Fibroblast of the conjunctiva (primary cell): ENCODE data around the gene FMN1.

Experiments
- DNase-seq: peaks from one replicate; pipeline ENCODE4 v3.0.0-alpha.2; 2010; ENCODE audit warnings: low read depth

FMN1 gene

GRCh38 chr15:33119865-33120264 is 74.6 kb downstream of the FMN1 start:
- DNase-seq, result no peak

DNA sequence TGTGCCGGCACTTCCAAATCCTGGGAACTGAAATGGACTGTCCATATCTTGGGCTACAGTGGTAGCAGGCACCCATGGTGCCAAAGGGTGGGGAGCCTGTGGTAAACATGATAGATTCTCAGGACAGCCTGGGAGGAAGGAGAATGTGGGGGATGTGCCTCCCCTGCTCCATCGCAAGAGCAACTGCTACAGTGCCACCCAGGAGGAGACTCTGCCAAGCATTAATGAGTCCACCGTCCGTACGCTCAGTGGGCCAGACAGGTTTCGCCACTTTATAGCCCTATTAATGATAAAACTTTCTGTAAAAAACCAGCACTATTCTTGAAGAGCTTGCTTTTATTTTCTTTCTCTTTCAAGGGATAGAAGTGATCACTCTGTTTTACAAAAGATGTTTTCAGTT is 75.2 kb downstream of the FMN1 start:
- no peak for DNase-seq

DNA sequence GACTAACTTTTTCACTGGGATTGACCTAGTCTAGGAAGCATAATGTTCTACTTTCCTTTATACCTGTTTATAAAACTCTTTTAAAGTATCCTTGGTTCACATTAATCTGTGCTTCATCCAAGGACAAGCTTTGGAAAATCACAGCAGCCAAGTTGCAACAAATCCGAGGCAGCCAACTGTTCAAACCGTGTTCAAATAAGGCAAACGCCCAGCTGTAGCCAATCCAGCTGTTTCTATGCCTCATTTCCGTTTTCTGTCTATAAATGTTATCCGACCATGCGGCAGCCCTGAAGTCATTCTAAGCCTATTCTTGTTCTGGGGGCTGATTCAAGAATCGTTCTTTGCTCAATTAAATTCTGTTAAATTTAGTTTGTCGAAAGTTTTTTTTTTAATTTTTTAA is 78.3 kb downstream of the FMN1 start:
- no peak for DNase-seq

DNA sequence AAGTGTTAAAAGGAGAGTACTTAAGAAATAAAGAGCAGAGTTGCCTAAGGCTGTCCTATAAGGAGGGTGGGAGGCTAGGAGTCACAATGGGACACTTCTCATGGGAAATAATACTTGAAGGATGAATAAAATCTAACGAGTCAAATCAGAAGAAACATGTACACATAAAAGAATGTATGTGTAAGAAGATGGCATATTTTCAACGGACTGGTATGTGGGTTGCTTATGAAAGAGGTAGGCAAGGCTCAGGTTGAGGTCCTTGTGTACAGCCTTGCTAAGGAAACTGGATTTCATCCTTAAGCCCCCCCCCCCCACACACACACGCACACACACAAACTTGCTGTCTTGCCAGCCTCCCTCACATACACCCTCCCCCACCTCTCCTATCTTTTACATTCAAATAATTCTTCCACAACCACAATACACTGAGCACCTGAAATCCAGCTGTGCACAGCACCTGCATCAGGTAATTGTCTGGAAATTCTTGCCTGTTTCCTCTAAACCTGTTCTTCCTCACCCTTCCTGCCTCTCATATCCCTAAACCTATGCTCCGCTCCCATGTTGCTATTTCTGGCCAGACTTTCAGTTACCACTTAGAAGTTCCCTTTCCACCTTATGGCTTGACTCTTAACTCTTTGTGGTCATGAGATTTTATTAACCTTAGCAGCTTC is 79.2 kb downstream of the FMN1 start:
- no peak for DNase-seq

- no peak for DNase-seq
Observed at GRCh38 chr15:33114374-33114717, 80.2 kb downstream of the FMN1 start.

DNA sequence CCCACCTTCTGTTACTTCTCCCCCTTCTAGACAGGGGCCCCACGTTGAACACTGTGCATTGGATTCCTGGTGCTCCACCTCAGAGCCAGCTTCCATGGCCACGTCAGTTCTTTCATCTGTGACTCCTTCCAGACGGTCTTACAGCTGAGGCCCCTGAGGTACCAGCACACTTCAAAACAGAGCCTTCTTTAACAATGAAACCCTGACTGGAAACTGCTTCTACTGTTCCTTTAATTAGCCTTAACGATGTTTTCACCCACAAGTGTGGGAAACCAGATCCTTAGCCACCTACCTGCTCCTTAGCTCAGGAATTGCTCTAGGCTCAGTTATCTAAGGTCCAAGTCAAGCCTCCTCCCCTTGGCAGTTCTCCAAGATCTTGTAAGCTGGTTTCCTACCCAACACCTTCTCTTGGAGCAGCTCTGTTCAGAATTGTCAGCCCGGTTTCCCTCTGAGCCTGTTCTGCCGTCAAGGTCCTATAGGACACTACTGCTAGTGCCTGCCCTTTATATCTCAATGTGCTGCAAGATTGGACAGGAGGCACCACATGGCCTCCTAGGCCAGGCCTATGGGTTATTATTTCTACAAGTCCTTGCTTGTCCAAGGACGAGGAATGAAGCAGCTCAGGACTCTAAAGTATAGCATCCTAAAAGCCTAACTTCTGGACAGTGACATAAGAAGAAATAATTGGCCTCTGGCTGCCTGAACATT is 80.7 kb downstream of the FMN1 start:
- no peak for DNase-seq

DNA sequence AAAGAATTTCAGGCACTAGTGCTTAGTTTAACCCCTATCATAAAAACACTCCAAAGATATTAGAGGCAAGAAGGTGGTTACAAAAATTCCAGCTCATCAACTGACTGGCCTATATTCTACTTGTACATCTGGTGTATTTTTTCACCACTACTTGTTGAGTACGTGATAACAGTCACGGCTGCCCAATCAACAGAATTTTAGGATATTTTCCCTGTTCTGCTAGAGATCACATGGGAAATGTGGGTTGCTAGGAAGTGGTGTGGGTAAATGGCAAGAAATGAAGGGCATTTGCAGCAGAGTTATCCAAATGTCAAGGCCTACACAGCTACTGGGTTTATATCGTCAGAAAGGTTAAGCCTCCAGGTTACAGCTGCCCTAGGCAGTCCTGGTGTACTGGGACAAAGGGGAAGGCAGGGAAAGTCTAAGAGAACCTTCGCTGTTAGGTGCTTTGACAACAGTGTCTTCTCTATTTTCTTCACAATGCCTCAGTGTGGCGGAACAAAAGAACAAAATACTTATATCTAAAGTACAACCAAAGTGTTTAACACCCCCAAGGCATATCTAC is 81.9 kb downstream of the FMN1 start:
- DNase-seq, result no peak

DNA sequence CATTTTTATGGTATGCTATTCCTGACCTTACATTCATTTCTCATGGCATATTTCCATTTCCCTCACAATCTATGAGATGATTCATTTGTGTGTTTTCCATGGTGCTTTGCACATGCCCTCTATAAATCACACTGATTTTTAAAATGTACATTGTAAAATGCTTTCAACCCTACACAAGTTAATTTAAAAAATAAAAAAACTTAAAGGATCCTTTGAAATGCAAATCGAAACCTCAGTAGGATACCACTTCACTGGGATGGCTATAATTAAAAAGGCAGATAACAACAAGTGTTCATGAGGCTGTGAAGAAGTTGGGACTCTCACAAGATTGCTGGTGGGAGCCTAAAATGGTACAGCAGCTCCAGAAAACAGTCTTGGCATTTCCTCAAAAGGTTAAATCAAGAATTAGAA is 83.5 kb downstream of the FMN1 start:
- DNase-seq, result no peak

DNA sequence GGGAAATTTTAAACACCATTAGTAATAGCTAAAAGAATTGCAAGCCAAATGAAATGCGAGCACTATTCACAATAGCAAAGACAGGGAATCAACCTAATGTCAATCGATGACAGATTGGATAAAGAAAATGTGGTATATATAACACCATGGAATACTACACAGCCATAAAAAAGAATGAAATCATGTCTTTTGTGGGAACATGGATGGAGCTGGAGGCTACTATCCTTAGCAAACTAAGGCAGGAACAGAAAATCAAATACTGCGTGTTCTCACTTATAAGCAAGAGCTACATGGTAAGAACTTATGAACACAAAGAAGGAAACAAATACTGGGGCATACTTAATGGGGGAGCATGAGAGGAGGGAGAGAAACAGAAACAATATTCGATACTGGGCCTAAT is 85.2 kb downstream of the FMN1 start:
- DNase-seq, result no peak

DNA sequence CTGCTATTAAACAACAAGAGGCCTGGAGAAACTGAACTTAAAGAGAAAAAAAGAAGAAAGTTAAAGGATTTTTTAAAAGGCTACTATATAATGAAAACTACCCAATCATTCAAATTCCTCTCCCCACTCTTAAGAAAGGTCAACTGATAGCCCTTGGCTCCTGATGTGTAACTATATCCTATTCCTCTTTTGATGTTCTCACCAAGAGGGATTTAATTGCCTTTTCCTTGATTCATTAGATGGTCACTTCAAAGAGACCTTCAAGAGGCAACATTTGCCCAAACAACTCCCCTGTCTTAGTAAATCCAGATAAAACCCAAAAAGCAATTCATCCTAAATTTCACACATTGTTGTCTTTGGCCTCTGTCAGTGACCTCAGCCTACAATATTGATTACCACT is 86.0 kb downstream of the FMN1 start:
- DNase-seq, result no peak

DNA sequence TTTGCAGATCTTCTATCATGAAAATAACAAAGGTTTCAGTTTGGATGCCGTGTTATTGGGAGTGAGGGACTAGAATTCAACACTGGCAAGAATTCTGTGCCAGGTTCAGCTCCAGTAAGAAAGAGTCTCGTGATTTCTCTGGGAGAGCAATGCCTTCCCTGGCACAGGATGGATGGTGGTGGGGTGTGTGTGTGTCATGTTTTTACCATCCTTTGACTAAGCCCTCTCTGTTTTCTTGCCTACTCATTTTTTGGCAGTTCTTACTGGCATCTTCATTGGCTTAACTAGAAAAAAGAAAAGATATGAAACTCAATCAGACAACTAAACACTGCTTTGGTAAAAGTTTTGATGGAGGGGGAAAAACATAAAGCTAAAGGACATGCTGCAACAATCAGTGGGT is 86.6 kb downstream of the FMN1 start:
- DNase-seq, result no peak

DNA sequence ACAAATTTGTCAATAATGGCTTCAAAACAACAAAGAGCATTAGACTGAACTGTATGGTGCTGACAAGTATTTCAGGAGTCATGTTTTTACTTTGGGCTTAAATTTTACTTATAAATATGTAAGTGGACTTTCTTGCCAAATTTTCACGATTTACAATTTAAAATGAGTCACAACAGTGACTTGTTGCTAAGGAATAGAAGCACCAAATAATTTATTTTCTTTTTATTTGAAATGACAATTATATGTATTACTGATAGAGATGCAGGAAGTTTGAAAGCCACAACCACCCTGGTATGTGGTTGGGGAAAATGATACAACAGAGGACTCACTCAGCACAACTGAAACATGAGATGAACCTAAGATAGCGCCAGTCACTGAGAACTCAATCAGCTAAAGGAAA is 90.3 kb downstream of the FMN1 start:
- peak; percentile 12 for DNase-seq

GRCh38 chr15:33101036-33101435 is 93.5 kb downstream of the FMN1 start:
- no peak for DNase-seq

DNA sequence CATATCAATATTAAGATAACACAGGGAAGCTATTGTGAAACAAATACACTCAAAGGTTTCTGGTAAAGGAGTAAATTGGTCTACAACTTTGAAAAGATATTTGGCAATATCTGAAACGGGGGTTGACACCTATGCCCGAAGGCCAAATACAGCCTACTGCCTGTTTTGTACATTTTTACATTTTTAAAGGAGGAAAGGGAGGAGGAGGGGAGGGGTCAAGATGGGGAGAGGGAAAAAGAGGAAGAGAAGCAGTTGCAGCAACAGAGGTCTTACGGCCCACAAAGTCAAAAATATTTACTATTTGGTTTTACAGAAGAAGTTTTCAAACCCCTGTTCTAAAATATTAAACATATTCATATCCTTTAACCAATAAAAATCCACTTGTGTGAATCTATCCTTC is 94.2 kb downstream of the FMN1 start:
- DNase-seq, result no peak

DNA sequence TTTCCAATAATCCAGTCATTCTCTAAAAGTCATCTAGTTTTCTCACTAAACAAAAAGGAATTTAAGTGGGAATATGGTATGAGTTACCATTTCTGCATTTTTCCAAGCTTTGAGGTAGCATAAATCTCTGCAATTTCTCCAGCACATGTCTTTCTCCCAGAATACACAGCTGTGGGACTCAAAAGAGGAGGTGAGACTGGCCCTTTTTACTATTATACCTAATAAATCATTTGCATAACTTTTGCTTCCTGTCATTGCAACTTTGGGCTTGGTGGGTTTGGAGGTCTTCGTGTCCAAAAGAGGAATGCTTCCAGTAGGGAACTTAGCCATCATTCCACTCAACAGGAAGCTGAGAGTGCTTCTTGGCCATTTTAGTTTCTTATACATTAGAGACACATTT is 94.8 kb downstream of the FMN1 start:
- DNase-seq, result no peak

DNA sequence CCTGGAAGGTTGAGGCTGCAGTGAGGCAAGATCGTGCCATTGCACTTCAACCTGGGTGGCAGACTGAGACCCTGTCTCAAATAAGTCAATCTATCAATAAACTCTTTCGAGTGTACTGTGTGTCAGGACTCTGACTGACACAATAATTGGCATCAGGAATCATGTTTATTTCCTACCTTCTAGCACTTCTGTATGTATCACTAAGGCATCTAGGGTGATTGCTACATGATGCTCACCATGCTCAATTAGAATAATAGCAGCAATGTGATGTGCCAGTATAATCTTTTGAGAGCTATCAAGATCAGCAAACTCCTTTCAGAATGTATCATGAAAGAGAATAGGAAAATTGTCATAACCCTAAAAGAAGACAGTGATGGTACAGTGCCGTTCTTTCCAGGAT is 95.3 kb downstream of the FMN1 start:
- DNase-seq, result no peak

GRCh38 chr15:33098094-33099058 is 96.1 kb downstream of the FMN1 start:
- peak; percentile 24 for DNase-seq

DNA sequence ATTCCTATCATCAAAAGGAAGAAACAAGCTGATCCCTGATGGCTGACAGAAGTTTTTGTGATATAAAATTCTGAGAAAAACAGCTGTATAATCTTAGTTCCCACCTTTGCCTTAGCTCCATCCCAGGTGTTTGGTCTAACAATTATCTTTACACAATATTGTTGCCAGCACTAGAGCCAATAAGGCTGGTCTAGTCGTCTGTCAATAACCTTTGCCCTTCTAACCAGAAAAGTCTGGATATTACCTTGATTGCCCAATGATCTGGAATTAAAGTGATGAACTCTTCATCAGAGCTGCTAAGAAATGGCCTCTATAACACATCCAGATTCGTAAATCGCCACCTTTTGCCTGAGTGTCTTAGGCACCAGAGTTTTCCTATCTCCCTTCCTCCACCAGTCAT is 98.4 kb downstream of the FMN1 start:
- DNase-seq, result no peak

- DNase-seq, result no peak
Observed at GRCh38 chr15:33095641-33096040, 98.9 kb downstream of the FMN1 start.

GRCh38 chr15:33094336-33094735 is 100.2 kb downstream of the FMN1 start:
- DNase-seq, result no peak

DNA sequence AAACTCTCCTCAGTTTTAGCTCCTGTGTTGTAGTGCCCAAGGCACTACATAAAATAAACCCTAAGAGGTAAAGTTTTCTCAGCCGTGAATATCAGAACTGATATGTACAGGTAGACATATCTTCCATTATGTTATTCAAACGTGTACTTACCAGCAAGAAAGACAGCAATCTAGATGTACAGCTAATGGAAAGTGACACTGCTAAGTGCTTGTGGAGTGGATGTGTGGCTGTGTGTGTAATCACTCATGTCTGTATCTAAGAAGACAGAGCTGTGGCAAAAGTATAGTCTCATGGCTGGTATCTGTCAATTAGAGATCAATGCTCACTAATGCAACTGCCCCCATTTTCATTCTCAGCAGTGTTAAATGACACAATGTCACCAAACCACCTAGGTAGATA is 101.3 kb downstream of the FMN1 start:
- DNase-seq, result no peak

- no peak for DNase-seq
Observed at GRCh38 chr15:33091983-33092693, 102.4 kb downstream of the FMN1 start.
